DND-41 (cell line): ENCODE measurements around the gene FBXO22.
"Not testable (repeated sequence)": the region's sequence is repeated elsewhere in the genome, so short reads cannot be mapped to it uniquely, and the experiment has no call there.

ENCODE experiments used
- ATAC-seq: fragments of 200-7000 bp; cut with Tn5 transposase; 3 replicates; pipeline ENCODE4 v1.9.1; 2021; ENCODE audit warnings: low read depth; ENCODE audit not compliant: insufficient read depth
- DNase-seq: peaks from one replicate; pipeline ENCODE4 v3.0.0-alpha.2; 2020
- H2AFZ ChIP-seq: 2 replicates; pipeline ENCODE4 v1.6.0; 2012; ENCODE audit warnings: low read depth, low read length
- H3K27ac ChIP-seq: 2 replicates; pipeline ENCODE4 v1.5.1; 2012; ENCODE audit warnings: low read length, inconsistent platforms
- H3K27me3 ChIP-seq: fragments of 200-600 bp; sonication (generic); 2 replicates; pipeline ENCODE4 v1.6.0; 2012; ENCODE audit warnings: low read length, mild to moderate bottlenecking, inconsistent platforms; ENCODE audit not compliant: insufficient read depth, poor library complexity
- H3K36me3 ChIP-seq: 2 replicates; pipeline ENCODE4 v1.5.1; 2012; ENCODE audit warnings: low read length, inconsistent platforms; ENCODE audit not compliant: insufficient read depth
- H3K4me1 ChIP-seq: 2 replicates; pipeline ENCODE4 v1.5.1; 2012; ENCODE audit warnings: mild to moderate bottlenecking, low read length; ENCODE audit not compliant: insufficient read depth
- H3K4me2 ChIP-seq: 2 replicates; pipeline ENCODE4 v1.6.0; 2012; ENCODE audit warnings: mild to moderate bottlenecking, moderate library complexity, low read length, inconsistent platforms; ENCODE audit not compliant: insufficient read depth
- H3K4me3 ChIP-seq, 2 experiments: fragments of 200-600 bp in 1 of 2; shearing (Covaris generic) in 1 of 2; 2 replicates each; pipeline ENCODE4 v1.5.1; 2012 to 2016; ENCODE audit warnings: inconsistent platforms in 2 of 2, low read length in 2 of 2, mild to moderate bottlenecking in 2 of 2, low read depth in 1 of 2, moderate library complexity in 1 of 2
- H3K79me2 ChIP-seq: 2 replicates; pipeline ENCODE4 v1.6.0; 2012; ENCODE audit warnings: low read length, inconsistent platforms; ENCODE audit not compliant: insufficient read depth
- H3K9ac ChIP-seq: 2 replicates; pipeline ENCODE4 v1.6.0; 2012; ENCODE audit warnings: low read depth, mild to moderate bottlenecking, inconsistent platforms, low read length, moderate library complexity
- H3K9me3 ChIP-seq: 2 replicates; pipeline ENCODE4 v1.5.1; 2012; ENCODE audit warnings: low read length, moderate library complexity, mild to moderate bottlenecking, inconsistent platforms; ENCODE audit not compliant: insufficient read depth, severe bottlenecking
- H4K20me1 ChIP-seq: 2 replicates; pipeline ENCODE4 v1.6.0; 2012; ENCODE audit warnings: low read length; ENCODE audit not compliant: insufficient read depth
- CTCF ChIP-seq: IDR thresholded peaks from 2 replicates; pipeline ENCODE4 v1.5.1; 2012; ENCODE audit warnings: borderline replicate concordance, low read length, moderate library complexity, mild to moderate bottlenecking; ENCODE audit not compliant: poor library complexity, severe bottlenecking; ENCODE audit errors: extremely low read depth
- EZH2 ChIP-seq: IDR thresholded peaks from 3 replicates; pipeline ENCODE4 v1.6.1; 2012; ENCODE audit warnings: borderline replicate concordance, low read depth, mild to moderate bottlenecking, moderate library complexity, low read length, inconsistent platforms; ENCODE audit not compliant: severe bottlenecking

The FBXO22 gene

DNA sequence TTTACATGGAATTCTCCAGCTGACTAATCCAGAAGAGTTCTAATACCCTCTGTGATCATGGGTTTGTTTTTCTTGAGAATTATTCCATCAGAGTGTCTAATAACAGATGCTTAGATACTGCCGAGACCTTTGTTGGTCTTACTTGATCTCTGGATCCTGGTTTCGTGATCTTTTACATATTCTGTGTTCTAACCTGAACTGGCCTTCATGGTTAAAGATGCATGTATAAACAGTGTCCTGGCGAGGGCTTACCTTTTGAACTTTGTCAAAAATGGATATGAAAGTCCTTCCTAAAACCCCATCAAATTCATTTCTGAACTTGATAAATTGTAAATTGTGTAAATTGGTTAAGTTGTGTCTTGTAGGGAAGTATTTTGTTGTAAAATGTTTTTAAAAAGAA, 35.7 kb upstream of the FBXO22 start:
- no peaks in the 10 kb centered on the region for H3K9me3 ChIP-seq
- no peak overlapping the region for H3K27ac ChIP-seq
- H2AFZ ChIP-seq = no peak overlapping the region
- H3K4me3 ChIP-seq = no peak overlapping the region
- no peaks in the 10 kb centered on the region for H3K27me3 ChIP-seq
- ATAC-seq = no peak
- TF ChIP-seq CTCF = no peak
- no peak for TF ChIP-seq EZH2
- peaks cover 28% of the 10 kb centered on the region for H3K4me1 ChIP-seq
- no peak overlapping the region for H3K9ac ChIP-seq
- no peak overlapping the region for H3K4me2 ChIP-seq
- peaks cover 43% of the 10 kb centered on the region for H3K79me2 ChIP-seq
- peaks cover 45% of the 10 kb centered on the region for H3K36me3 ChIP-seq
- 0 out of 2 replicates have a peak, but pooled peaks cover 1% of the 10 kb centered on the region for H4K20me1 ChIP-seq
- DNase-seq = no peak

DNA sequence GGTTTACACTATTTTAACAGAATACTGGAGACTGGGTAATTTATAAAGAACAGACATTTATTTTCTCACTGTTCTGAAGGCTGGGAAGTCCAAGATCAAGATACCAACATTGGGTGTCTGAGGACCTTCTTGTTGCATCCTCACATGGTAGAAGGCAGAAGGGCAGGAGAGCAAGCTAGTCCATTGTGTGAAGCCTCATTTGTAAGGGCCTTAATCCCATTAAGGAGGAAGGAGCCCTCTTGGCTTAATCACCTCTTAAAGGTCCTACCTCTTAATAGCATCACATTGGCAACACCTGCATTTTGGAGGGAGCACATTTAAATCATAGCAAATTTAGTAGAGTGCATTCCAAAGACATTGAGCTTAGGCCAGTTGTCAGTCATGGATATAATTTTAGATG, 34.2 kb upstream of the FBXO22 start:
- Histone ChIP-seq H3K79me2 (peaks cover 30% of the 10 kb centered on the region), H4K20me1 (no peaks in the 10 kb centered on the region), H3K4me2 (no peak overlapping the region), H3K27me3 (no peaks in the 10 kb centered on the region), H3K36me3 (peaks cover 50% of the 10 kb centered on the region), H2AFZ (no peak overlapping the region), H3K4me1 (peaks cover 13% of the 10 kb centered on the region), H3K9ac (no peak overlapping the region), H3K4me3 (no peak overlapping the region), H3K27ac (no peak overlapping the region), H3K9me3 (no peaks in the 10 kb centered on the region)
- TF ChIP-seq CTCF (no peak), EZH2 (no peak)
- DNase-seq (no peak), ATAC-seq (no peak)

GRCh38 chr15:75871589-75871988, 32.1 kb upstream of the FBXO22 start:
- not testable (repeated sequence) for DNase-seq

DNA sequence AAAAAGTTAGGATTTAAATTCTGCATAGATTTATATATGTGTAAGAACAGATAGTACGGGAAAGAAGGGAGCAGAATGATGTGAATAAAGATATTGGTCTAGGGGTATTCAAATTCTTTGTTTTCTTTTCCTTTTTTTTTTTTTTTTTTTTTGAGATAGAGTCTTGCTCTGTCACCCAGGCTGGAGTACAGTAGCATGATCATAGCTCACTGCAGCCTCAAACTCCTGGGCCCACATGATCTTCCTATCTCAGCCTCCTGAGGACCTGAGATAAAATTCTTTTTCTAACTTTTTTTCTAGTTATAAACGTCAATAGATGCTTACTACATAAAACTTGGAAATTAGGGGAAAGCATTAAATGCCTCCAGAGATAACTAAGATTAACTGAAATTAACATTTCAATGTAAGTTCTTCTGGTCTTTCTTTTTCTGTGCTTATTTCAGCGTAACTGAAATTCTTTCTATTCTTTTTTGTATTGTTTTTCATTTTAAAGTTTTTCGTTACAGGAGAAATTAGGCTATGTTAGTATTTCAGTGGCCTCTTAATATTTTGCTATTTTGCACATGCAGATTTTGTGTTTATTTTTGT, 31.2 kb upstream of the FBXO22 start:
- Histone ChIP-seq H4K20me1 (no peaks in the 10 kb centered on the region), H3K9me3 (no peaks in the 10 kb centered on the region), H3K4me1 (no peaks in the 10 kb centered on the region), H3K9ac (no peak overlapping the region), H3K36me3 (peaks cover 69% of the 10 kb centered on the region), H3K27me3 (no peaks in the 10 kb centered on the region), H3K79me2 (peaks cover 6% of the 10 kb centered on the region; the same call in 1 of the 2 replicates), H2AFZ (no peak overlapping the region), H3K27ac (no peak overlapping the region), H3K4me3 (no peak overlapping the region), H3K4me2 (no peak overlapping the region)
- ATAC-seq (no peak), DNase-seq (no peak)
- TF ChIP-seq CTCF (no peak), EZH2 (no peak)

More at GRCh38 chr15:75871589-75871988, 32.1 kb upstream of the FBXO22 start:
- not testable (repeated sequence) for H3K4me3 ChIP-seq, H3K27me3 ChIP-seq, H3K4me1 ChIP-seq, H3K27ac ChIP-seq, H3K9me3 ChIP-seq, H3K4me2 ChIP-seq, H2AFZ ChIP-seq, H4K20me1 ChIP-seq, ATAC-seq, H3K9ac ChIP-seq
- H3K36me3 ChIP-seq = peaks cover 67% of the 10 kb centered on the region
- H3K79me2 ChIP-seq = peaks cover 14% of the 10 kb centered on the region
